HEK293 (cell line): Measurements from ENCODE around the gene EPS8.

Experiments
- CTCF ChIA-PET: fragments of 350-600 bp; formaldehyde crosslinking; extraction: SDS; loops from one replicate; lab custom pipeline; 2021; ENCODE audit warnings: antibody characterized with exemption; lab: Yijun Ruan, JAX
- POLR2A ChIA-PET: fragments of 300-600 bp; formaldehyde crosslinking; extraction: SDS; loops from one replicate; lab custom pipeline; 2020; ENCODE audit warnings: antibody characterized with exemption, inconsistent platforms; lab: Yijun Ruan, JAX
- H3K27ac ChIP-seq: fragments of 200-500 bp; sonication (Bioruptor generic); 2 replicates; pipeline ENCODE4 v1.5.1; 2014; ENCODE audit warnings: low read depth, low read length, control low read depth, inconsistent platforms; ENCODE audit errors: extremely low read depth
- H3K36me3 ChIP-seq, 2 experiments: fragments of 200-500 bp in 1 of 2; sonication (Bioruptor generic) in 1 of 2; 1 replicate in 1 of 2; 2 replicates in 1 of 2; pipeline ENCODE4 v1.5.1; 2014 to 2017; ENCODE audit warnings: inconsistent platforms in 2 of 2, low read length in 2 of 2; ENCODE audit not compliant: control insufficient read depth in 2 of 2, insufficient read depth in 1 of 2
- H3K4me1 ChIP-seq: fragments of 200-500 bp; sonication (Bioruptor generic); 2 replicates; pipeline ENCODE4 v1.5.1; 2014; ENCODE audit warnings: mild to moderate bottlenecking, low read length, inconsistent platforms; ENCODE audit not compliant: control insufficient read depth, insufficient read depth
- H3K4me3 ChIP-seq: 2 replicates; pipeline ENCODE4 v1.5.1; 2011; ENCODE audit warnings: low read depth, mild to moderate bottlenecking, control low read depth, low read length, moderate library complexity
- H3K9me3 ChIP-seq: fragments of 200-500 bp; sonication (Bioruptor generic); 2 replicates; pipeline ENCODE4 v1.5.1; 2014; ENCODE audit warnings: low read depth, low read length, inconsistent platforms; ENCODE audit not compliant: control insufficient read depth, insufficient read depth
- ATF2 ChIP-seq: fragments of 450-650 bp; formaldehyde crosslinking; IDR thresholded peaks from 2 replicates; pipeline ENCODE4 v1.5.1; 2016; ENCODE audit warnings: missing biosample characterization, missing genetic modification characterization, low read depth
- SP3 ChIP-seq: fragments of 450-650 bp; formaldehyde crosslinking; IDR thresholded peaks from 2 replicates; pipeline ENCODE4 v1.5.1; 2016; ENCODE audit warnings: missing biosample characterization, missing genetic modification characterization
- ZBTB48 ChIP-seq: fragments of 450-650 bp; formaldehyde crosslinking; IDR thresholded peaks from 2 replicates; pipeline ENCODE4 v1.5.1; 2016; ENCODE audit warnings: missing biosample characterization, missing genetic modification characterization
- ZNF112 ChIP-seq: fragments of 450-650 bp; formaldehyde crosslinking; IDR thresholded peaks from 2 replicates; pipeline ENCODE4 v1.5.0; 2017; ENCODE audit warnings: missing biosample characterization, missing genetic modification characterization
- ZNF114 ChIP-seq: fragments of 450-650 bp; formaldehyde crosslinking; IDR thresholded peaks from 2 replicates; pipeline ENCODE4 v1.5.0; 2017; ENCODE audit warnings: missing biosample characterization, missing genetic modification characterization
- ZNF121 ChIP-seq: fragments of 450-650 bp; formaldehyde crosslinking; IDR thresholded peaks from 2 replicates; pipeline ENCODE4 v1.5.1; 2016; ENCODE audit warnings: missing biosample characterization, missing genetic modification characterization
- ZNF140 ChIP-seq: fragments of 450-650 bp; formaldehyde crosslinking; IDR thresholded peaks from 2 replicates; pipeline ENCODE4 v1.5.1; 2016; ENCODE audit warnings: missing biosample characterization, missing genetic modification characterization
- ZNF202 ChIP-seq: fragments of 450-650 bp; formaldehyde crosslinking; IDR thresholded peaks from 2 replicates; pipeline ENCODE4 v1.5.1; 2016; ENCODE audit warnings: missing biosample characterization, missing genetic modification characterization, borderline replicate concordance
- ZNF223 ChIP-seq: fragments of 450-650 bp; formaldehyde crosslinking; IDR thresholded peaks from 2 replicates; pipeline ENCODE4 v1.5.1; 2016; ENCODE audit warnings: missing biosample characterization, missing genetic modification characterization
- ZNF248 ChIP-seq: fragments of 450-650 bp; formaldehyde crosslinking; IDR thresholded peaks from 2 replicates; pipeline ENCODE4 v1.5.1; 2017; ENCODE audit warnings: missing biosample characterization, missing genetic modification characterization
- ZNF341 ChIP-seq: fragments of 450-650 bp; formaldehyde crosslinking; IDR thresholded peaks from 2 replicates; pipeline ENCODE4; 2016; ENCODE audit warnings: low read depth, missing biosample characterization, missing genetic modification characterization
- ZNF354C ChIP-seq: fragments of 450-650 bp; formaldehyde crosslinking; IDR thresholded peaks from 2 replicates; pipeline ENCODE4 v1.5.1; 2016; ENCODE audit warnings: missing biosample characterization, missing genetic modification characterization, low read depth, borderline replicate concordance
- ZNF510 ChIP-seq: fragments of 450-650 bp; formaldehyde crosslinking; IDR thresholded peaks from 2 replicates; pipeline ENCODE4 v1.5.1; 2018; ENCODE audit warnings: mild to moderate bottlenecking, missing genetic modification characterization, missing biosample characterization; ENCODE audit not compliant: insufficient replicate concordance
- ZNF558 ChIP-seq: fragments of 450-650 bp; formaldehyde crosslinking; IDR thresholded peaks from 2 replicates; pipeline ENCODE4 v1.5.1; 2016; ENCODE audit warnings: missing biosample characterization, missing genetic modification characterization
- ZNF623 ChIP-seq: fragments of 450-650 bp; formaldehyde crosslinking; IDR thresholded peaks from 2 replicates; pipeline ENCODE4 v1.5.1; 2016; ENCODE audit warnings: missing biosample characterization, missing genetic modification characterization
- ZNF629 ChIP-seq: fragments of 450-650 bp; formaldehyde crosslinking; IDR thresholded peaks from 2 replicates; pipeline ENCODE4 v1.5.1; 2017; ENCODE audit warnings: missing biosample characterization, missing genetic modification characterization
- ZNF654 ChIP-seq: fragments of 450-650 bp; formaldehyde crosslinking; IDR thresholded peaks from 2 replicates; pipeline ENCODE4 v1.5.1; 2016; ENCODE audit warnings: low read depth, missing biosample characterization, missing genetic modification characterization
- ZNF660 ChIP-seq: fragments of 450-650 bp; IDR thresholded peaks from 2 replicates; pipeline ENCODE4 v1.5.1; 2018; ENCODE audit warnings: missing biosample characterization, mild to moderate bottlenecking, missing genetic modification characterization
- ZNF692 ChIP-seq: fragments of 450-650 bp; formaldehyde crosslinking; IDR thresholded peaks from 2 replicates; pipeline ENCODE4 v1.5.1; 2016; ENCODE audit warnings: missing biosample characterization, missing genetic modification characterization
- ZNF76 ChIP-seq: fragments of 450-650 bp; formaldehyde crosslinking; IDR thresholded peaks from 2 replicates; pipeline ENCODE4; 2016; ENCODE audit warnings: low read depth, missing biosample characterization, missing genetic modification characterization, borderline replicate concordance
- ZNF837 ChIP-seq: fragments of 450-650 bp; formaldehyde crosslinking; IDR thresholded peaks from 2 replicates; pipeline ENCODE4 v1.5.1; 2016; ENCODE audit warnings: missing biosample characterization, missing genetic modification characterization
- TF ChIP-seq, protein P1 (sequence below): fragments of 450-650 bp; formaldehyde crosslinking; IDR thresholded peaks from 2 replicates; pipeline ENCODE4 v1.5.1; 2016; ENCODE audit warnings: missing biosample characterization, missing genetic modification characterization

Gene EPS8

DNA sequence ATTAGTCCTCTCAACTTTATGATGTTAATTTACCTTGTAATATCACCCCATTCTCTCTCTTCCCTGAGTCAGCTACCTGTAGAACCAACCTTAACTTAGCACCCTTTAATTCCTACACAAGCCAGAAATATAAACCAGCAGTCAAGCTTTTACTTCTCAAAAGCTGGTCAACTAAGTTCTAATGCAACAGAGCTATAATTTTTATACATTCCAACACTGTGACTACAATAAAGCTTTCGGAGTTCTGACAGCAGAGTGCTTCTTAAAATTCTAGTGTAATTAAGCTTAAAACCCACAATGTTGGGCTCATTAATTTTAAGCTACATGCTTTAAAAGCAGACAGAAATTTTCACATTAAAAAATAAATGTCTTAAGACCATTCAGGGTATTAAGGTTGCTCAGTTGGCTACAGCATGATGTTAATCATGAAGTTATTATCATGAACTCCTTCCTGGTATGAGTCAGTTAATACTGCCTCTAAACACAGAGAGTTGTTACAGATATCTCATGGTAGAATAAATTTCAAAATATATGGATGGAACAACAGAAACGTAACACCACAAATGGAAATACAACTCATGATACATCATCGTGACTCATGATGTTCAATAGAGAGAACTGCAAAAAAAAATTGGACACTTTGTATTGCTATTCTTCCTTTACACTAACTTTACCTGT lies 126.7 kb downstream of the EPS8 start:
- no peak overlapping the region for H3K27ac ChIP-seq
- CTCF ChIA-PET: no interaction called here

DNA sequence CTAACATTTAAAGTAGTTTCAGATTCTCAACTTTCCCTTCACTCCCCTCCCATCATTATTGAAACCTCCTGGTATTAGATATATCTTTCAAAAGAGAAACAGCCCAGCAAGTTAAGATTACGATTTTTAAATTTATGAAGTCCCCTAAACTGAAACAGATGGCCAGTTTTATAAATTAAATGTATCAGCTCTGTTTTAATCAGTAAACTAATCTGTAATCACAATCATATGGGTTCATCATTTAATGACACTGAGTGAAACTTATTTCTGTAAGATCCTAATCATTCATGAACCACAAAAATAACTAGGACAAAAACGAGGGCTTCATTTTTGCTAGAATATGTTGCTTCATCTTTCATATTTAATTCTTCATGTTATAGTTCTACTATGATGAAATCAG lies 137.8 kb downstream of the EPS8 start:
- H3K4me1 ChIP-seq: no peaks in the 10 kb centered on the region
- POLR2A ChIA-PET: no interaction called here
- no peak for TF ChIP-seq ZNF660 (tag by site-specific recombination)
- no peak for TF ChIP-seq ZNF202 (tag by site-specific recombination)
- TF ChIP-seq ZNF112 (tag by site-specific recombination): no peak
- TF ChIP-seq SP3 (tag by site-specific recombination): no peak
- no peak for TF ChIP-seq ZNF248
- TF ChIP-seq ZNF623: no peak
- no peak for TF ChIP-seq ZNF114
- TF ChIP-seq ZNF341 (tag by site-specific recombination): no peak
- TF ChIP-seq ZNF654 (tag by site-specific recombination): no peak
- TF ChIP-seq ZNF140 (tag by site-specific recombination): no peak
- no peak for TF ChIP-seq ZNF76 (tag by site-specific recombination)
- TF ChIP-seq ATF2 (tag by site-specific recombination): no peak
- TF ChIP-seq ZNF692 (tag by site-specific recombination): no peak
- TF ChIP-seq ZNF223 (tag by site-specific recombination): no peak
- TF ChIP-seq ZNF121 (tag by site-specific recombination): no peak
- TF ChIP-seq ZNF558 (tag by site-specific recombination): no peak
- TF ChIP-seq, protein P1, sequence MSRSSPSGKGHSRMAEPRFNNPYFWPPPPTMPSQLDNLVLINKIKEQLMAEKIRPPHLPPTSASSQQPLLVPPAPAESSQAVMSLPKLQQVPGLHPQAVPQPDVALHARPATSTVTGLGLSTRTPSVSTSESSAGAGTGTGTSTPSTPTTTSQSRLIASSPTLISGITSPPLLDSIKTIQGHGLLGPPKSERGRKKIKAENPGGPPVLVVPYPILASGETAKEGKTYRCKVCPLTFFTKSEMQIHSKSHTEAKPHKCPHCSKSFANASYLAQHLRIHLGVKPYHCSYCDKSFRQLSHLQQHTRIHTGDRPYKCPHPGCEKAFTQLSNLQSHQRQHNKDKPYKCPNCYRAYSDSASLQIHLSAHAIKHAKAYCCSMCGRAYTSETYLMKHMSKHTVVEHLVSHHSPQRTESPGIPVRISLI: no peak
- no peak for TF ChIP-seq ZNF629
- TF ChIP-seq, all 188 proteins: peak for 0
- CTCF ChIA-PET: no interaction called here
- Histone ChIP-seq H3K36me3 (peaks cover 0 to 5% of the 10 kb centered on the region in 2 experiments; a peak in 1 of 3 replicates), H3K27ac (no peak overlapping the region), H3K9me3 (no peaks in the 10 kb centered on the region), H3K4me3 (no peak overlapping the region)

More for the DNA sequence above, 126.7 kb downstream of the EPS8 start:
- TF ChIP-seq ZNF354C (tag by site-specific recombination): no peak
- no peak for TF ChIP-seq ZNF248
- TF ChIP-seq ZNF510 (tag by site-specific recombination): no peak
- TF ChIP-seq ZBTB48: no peak
- no peak for TF ChIP-seq ZNF837
- no peak for TF ChIP-seq ZNF341 (tag by site-specific recombination)
- TF ChIP-seq, all 188 proteins: peak for 0
- no peaks in the 10 kb centered on the region for H3K9me3 ChIP-seq
- POLR2A ChIA-PET: no interaction called here
- H3K36me3 ChIP-seq: peaks cover 0 to 5% of the 10 kb centered on the region in 2 experiments; a peak in 2 of 3 replicates
- H3K4me3 ChIP-seq: no peak overlapping the region
- H3K4me1 ChIP-seq: no peaks in the 10 kb centered on the region
